Lung microvascular endothelial cell (primary cell): ENCODE results near the gene PROX1. TPM values are rescaled to one million over a fixed set of nuclear protein-coding genes. Genes with fewer than 3 reads are reported as not detected.

Experiments
- DNase-seq, 2 donors: peaks; one replicate each; pipeline versions ENCODE4 v3.0.0 to v3.0.0-alpha.2; 2010; ENCODE audit warnings: low read depth in 2 of 2
- total RNA-seq: library from RNA; depleted of rRNA; stranded (reverse); fragments of >200 nt; gene quantifications from 2 replicates; pipeline ENCODE4 v1.2.1, GENCODE V29; 2014

PROX1 gene
- total RNA-seq, 1 donor from 2014 or later: 86.7 TPM

DNA sequence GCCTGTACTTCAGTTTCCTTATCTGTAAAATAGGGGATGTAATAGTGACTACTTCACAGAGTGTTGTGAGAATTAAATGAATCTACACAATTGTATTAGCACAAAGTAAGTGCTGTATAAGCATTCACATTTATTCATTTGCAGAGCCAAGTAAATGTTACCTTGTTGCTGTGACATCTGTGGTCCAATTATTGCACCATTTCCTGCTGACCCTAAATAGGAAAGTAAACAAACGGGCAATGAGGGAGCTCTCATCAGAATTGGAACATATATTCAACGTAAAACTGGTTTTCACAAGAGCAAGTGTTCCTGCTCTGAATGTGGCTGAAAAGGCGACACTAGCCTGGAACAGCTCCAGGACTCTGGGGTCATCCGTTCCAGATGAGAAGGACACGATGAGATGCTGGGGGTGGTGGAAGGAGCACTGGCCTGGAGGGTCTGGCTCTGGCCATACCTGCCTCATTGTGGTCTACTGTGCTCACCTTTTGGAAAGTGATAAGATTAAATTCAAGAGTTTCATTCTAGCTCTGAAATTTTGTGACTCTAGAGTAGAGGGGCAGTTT is 34.5 kb downstream of the PROX1 start:
- DNase-seq: peak in 1 of 2 donors; percentile 83

DNA sequence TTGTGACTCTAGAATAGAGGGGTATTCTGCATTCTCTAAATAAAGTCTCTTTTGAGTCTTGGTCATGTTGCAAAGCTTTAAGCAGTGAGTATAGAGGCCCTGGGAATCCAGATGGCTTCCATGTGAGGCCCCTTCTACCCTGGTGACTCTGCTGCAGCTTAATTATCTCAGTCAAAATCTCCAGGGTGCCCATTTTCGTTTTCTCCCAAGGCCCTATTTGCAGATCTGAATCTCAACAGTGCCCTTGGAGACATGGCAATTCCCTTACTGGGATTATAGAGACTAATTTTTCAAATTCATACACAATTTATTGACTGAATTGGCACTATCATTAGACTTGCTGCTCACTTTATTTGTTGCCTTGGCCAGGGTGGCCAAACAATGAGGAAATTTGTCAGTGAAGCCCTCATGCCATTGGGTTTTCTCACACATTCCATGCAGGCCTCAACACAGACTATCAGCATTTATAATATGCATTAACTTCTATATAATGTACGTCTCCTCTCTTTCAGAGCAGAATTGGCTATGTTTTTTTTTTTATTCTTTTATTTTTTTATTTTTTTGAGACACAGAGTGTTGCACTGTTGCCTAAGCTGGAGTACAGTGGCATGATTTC is 35.1 kb downstream of the PROX1 start:
- DNase-seq: no peak

GRCh38 chr1:214026985-214027384 is 39.2 kb downstream of the PROX1 start:
- DNase-seq: no peak

GRCh38 chr1:214027498-214027897 is 39.7 kb downstream of the PROX1 start:
- DNase-seq: peak in 1 of 2 donors; percentile 12

DNA sequence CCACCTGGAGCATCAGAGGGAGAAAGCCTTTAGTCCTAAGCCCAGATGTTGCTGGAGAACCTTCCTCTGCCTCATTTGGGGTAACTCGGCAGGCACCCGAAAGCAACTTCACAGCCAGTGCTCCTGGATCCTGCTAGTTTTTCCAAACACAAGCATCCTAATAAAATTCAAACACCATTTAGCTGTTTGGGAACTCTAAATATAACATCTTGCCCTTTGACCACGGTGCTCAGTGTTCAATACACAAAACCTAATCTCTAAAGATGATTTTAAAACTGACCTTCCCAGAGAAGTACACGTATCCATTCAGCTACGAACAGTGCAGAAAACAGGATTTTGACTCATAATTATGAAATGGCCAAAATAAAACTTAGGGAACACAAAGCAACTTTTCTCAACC is 40.3 kb downstream of the PROX1 start:
- DNase-seq: peak in 1 of 2 donors; percentile 20

DNA sequence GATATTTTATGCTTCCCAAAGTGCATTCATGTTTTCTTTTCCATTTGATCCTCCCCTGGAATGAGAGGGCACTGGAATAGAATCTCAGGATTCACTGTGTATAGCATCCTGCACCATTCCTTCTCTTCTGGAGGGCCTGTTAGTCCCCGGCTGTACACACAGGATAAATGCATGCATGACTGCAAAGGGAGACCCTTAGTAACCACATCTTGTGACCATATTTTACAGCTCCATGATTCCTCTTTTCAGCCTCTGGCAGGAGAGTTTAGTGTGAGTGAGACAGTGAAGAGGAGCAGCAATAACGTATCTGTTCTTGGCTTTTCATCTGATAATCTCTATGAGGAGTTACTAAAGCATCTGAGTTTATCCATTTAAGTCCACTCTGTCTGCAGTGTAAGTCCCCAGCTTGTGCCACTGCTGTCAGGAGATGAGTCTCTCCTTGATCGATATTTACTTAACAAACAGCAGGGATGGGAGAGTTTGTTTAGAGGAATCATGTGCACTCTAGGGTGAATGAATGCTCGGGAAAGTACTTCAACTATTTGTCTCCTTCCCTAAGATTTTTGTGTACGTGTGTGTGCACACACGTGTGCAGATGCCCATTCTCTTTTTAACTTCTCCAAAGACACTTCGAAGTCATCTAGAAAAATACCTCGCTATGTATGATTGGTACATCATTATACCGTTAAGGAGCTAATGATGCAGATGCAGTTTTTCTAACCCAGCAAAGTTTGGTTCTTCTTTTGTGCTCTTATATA is 41.1 kb downstream of the PROX1 start:
- DNase-seq: peak in 1 of 2 donors; percentile 27

GRCh38 chr1:214029796-214030195 is 42.0 kb downstream of the PROX1 start:
- DNase-seq: peak in 1 of 2 donors; percentile 59

- DNase-seq: peak in 1 of 2 donors; percentile 11
These were observed 43.5 kb downstream of the PROX1 start for GRCh38 chr1:214031267-214031650.

- DNase-seq: peak in 1 of 2 donors; percentile 30
These were observed 49.7 kb downstream of the PROX1 start for GRCh38 chr1:214037468-214037867.

DNA sequence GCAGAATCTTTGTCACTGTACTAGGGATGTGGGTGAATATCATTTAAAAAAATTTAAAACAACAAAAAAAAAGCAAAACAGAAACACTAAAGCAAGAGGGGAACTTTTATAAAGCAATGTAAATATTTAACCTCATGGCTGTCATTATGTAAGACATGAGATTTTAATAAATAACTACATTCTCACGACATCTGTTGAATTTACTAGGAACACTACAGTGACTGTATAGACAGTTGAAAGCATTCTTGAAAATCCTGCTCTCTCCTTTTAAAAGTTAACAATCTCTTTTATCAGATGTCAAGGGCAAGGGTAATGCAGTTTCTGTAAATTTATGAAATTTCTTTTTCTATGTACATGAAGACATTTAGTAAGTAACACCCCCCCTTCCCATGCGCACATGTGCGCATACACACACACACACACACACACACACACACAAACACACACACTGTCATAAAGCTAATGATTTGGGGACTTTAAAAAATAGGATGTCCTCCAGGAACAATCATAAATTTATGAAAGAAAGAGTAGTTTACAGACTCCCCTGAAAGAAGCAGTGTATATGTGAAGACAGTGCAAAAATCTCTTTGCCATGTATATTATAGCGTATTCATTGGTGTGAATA is 51.7 kb downstream of the PROX1 start:
- peak in 1 of 2 donors; percentile 30 for DNase-seq

- DNase-seq: no peak
These were observed 55.4 kb downstream of the PROX1 start for GRCh38 chr1:214043167-214043566.

DNA sequence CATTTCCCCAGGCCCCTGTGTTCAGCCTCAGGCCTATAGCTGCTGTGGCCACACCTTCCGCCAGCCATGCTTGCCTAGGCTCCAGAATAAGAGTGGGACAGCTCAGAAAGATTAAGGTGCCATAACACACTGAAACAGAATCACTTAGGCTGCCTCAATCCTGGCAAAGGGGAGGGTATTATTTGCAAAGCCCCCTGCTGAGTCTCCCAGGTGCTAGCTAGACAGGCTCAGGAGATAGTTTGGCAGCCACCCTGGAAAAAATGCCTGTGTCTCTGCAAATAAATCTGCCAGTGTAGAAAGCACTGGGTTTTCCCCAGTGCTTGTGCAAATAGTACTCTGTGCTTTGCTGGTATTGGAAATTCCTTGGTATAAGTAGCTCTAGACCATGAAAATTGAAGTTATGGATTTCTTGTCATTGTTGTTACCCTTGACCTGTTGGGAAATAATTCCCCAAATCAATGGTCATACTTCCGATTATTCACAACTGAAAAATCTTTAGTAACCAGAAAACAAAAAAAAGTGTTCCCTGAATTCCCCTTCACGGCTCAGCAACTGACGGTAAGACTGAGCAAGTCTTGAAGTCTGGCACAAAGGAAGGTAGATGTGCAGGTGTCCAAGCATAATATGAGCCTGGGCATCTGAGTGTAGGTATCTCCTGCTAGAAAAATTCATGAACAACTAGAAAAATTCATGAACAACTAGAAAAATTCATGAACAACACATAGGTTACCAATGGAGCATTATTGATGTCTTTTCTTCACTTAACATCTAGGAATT is 56.9 kb downstream of the PROX1 start:
- peak in 1 of 2 donors; percentile 92 for DNase-seq

DNA sequence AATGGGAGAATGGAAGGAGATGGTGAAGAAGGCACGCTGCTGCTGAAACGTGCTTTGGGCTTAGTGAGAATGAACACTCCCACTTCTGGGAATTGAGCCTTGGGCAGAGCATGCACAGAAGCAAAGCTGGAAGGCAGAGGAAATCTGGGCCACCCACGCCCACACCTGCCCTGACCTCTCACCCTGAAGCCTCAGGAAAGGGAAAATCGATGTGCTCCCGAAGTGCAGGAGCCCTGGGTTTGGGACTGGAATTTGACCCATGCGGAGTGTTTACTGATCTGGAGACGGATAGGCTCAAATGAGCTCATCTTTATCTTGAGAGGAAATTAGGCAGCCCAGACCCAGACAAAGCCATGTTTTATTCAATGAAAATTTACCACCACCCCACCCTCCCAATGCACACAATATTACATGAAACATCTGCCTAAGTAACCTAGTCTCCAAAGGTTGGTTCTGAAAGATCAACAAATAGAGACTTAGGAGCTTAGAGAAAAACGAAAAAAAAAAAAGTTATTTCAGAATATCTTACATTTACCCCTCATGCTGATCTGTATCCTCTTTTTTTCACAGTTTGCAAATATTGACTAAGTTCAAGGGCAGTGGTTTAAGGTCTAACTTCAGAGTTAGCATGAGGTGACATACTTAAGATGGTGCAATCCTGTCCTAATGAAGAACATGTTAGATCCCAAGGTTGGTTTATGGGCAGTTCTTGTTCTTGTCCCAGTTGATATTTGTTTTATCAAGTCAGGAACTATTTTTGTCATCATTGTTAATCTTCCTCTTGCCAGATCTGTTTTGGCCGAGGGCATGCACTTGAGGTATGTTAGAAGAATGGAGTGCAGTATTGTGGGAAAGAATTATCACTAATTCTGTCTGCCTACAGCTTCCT is 63.0 kb downstream of the PROX1 start:
- no peak for DNase-seq

- DNase-seq: no peak
These were observed 64.0 kb downstream of the PROX1 start for GRCh38 chr1:214051786-214052185.

- DNase-seq: no peak
These were observed 70.3 kb downstream of the PROX1 start for GRCh38 chr1:214058076-214058475.

GRCh38 chr1:214066190-214066589 is 78.4 kb downstream of the PROX1 start:
- no peak for DNase-seq

- no peak for DNase-seq
These were observed 79.2 kb downstream of the PROX1 start for GRCh38 chr1:214066936-214067335.

GRCh38 chr1:214067397-214067796 is 79.6 kb downstream of the PROX1 start:
- no peak for DNase-seq

GRCh38 chr1:214067853-214068703 is 80.3 kb downstream of the PROX1 start:
- no peak for DNase-seq

DNA sequence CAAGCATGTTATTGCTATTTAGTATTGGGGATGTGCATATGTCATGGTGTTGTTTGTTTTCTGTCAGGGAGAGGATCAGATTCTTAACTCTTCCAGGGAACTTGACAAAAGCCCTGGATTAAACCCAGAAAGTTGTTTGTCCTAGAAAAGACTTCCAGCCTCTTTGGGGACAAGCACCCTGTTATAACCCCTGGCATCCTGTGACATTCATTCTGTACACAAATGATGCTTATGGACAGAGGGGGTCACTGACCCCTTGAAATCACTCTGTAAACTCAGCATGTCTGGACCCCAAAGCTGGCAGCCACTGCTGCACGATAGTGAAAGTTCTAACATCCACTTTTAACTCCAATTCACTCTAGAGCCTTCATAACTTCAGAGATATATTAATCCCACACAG is 81.2 kb downstream of the PROX1 start:
- no peak for DNase-seq
